ENCODE results near the gene ADCK1.

- no peak for TF ChIP-seq EZH2 (IDR thresholded peaks at IDR 0.05; ENCODE audit: low read depth)
- no peak for TF ChIP-seq CTCF (conservative IDR thresholded peaks at IDR 0.05)
Measured at GRCh38 chr14:77859934-77860570, 60.1 kb downstream of the ADCK1 start.

Data from PC-9 (cell line).